Stimulated activated CD8-positive, alpha-beta memory T cell treated with anti-CD3 and anti-CD28 coated beads, Interleukin-15, amount 100 ng/mL, for 24 hours (primary cell): ENCODE measurements around the gene GFOD1.

Experiments
- DNase-seq: peaks from one replicate; pipeline ENCODE4 v3.0.0-alpha.2; 2020; ENCODE audit warnings: low read depth

Gene GFOD1

GRCh38 chr6:13375360-13375878 lies 112.0 kb downstream of the GFOD1 start:
- DNase-seq = no peak

- no peak for DNase-seq
These were observed 113.5 kb downstream of the GFOD1 start for GRCh38 chr6:13373919-13374318.

GRCh38 chr6:13373488-13373886 lies 113.9 kb downstream of the GFOD1 start:
- DNase-seq = no peak

GRCh38 chr6:13372688-13373487 lies 114.5 kb downstream of the GFOD1 start:
- no peak for DNase-seq

- no peak for DNase-seq
These were observed 115.3 kb downstream of the GFOD1 start for GRCh38 chr6:13372076-13372475.

GRCh38 chr6:13371421-13372072 lies 115.9 kb downstream of the GFOD1 start:
- no peak for DNase-seq

- no peak for DNase-seq
These were observed 116.8 kb downstream of the GFOD1 start for GRCh38 chr6:13370623-13371022.

GRCh38 chr6:13369591-13369990 lies 117.8 kb downstream of the GFOD1 start:
- DNase-seq = no peak

GRCh38 chr6:13368731-13369115 lies 118.7 kb downstream of the GFOD1 start:
- DNase-seq = no peak

- DNase-seq = no peak
These were observed 119.2 kb downstream of the GFOD1 start for GRCh38 chr6:13368079-13368730.

GRCh38 chr6:13367396-13367795 lies 120.0 kb downstream of the GFOD1 start:
- DNase-seq = no peak

GRCh38 chr6:13365320-13365719 lies 122.1 kb downstream of the GFOD1 start:
- no peak for DNase-seq

GRCh38 chr6:13364842-13365241 lies 122.6 kb downstream of the GFOD1 start:
- DNase-seq = no peak

GRCh38 chr6:13362412-13362811 lies 125.0 kb downstream of the GFOD1 start:
- no peak for DNase-seq

- DNase-seq = no peak
These were observed 126.5 kb downstream of the GFOD1 start for GRCh38 chr6:13360671-13361540.

- no peak for DNase-seq
These were observed 128.1 kb downstream of the GFOD1 start for GRCh38 chr6:13359287-13359686.

GRCh38 chr6:13358511-13358910 lies 128.9 kb downstream of the GFOD1 start:
- no peak for DNase-seq

- no peak for DNase-seq
These were observed 129.8 kb downstream of the GFOD1 start for GRCh38 chr6:13357551-13358075.

GRCh38 chr6:13355999-13356785 lies 131.2 kb downstream of the GFOD1 start:
- no peak for DNase-seq

- DNase-seq = no peak
These were observed 132.1 kb downstream of the GFOD1 start for GRCh38 chr6:13355043-13355945.
